Stimulated activated memory B cell treated with anti-CD40 and anti-IgM and Interleukin-4, amounts not matched to agents 10 μg/mL and 1 μg/mL and 100 μg/mL, for 72 hours (primary cell): ENCODE data around the gene AFAP1L1.

Experiments used
- ATAC-seq: fragments of 150-1000 bp; cut with Tn5 transposase; 2 replicates; pipeline ENCODE4 v1.10.0; 2021
- H3K27ac Mint-ChIP-seq: one replicate; pipeline ENCODE4 v1.8.0; 2022; ENCODE audit warnings: mild to moderate bottlenecking, mixed read lengths
- H3K27me3 Mint-ChIP-seq: one replicate; pipeline ENCODE4 v1.8.0; 2022; ENCODE audit warnings: mixed read lengths
- H3K36me3 Mint-ChIP-seq: one replicate; pipeline ENCODE4 v1.8.0; 2022; ENCODE audit warnings: mixed read lengths
- H3K4me1 Mint-ChIP-seq: one replicate; pipeline ENCODE4 v1.8.0; 2022; ENCODE audit warnings: mixed read lengths
- H3K4me3 Mint-ChIP-seq: one replicate; pipeline ENCODE4 v1.8.0; 2022; ENCODE audit warnings: mild to moderate bottlenecking, moderate library complexity, mixed read lengths
- H3K9me3 Mint-ChIP-seq: one replicate; pipeline ENCODE4 v1.8.0; 2022; ENCODE audit warnings: mixed read lengths

AFAP1L1 gene

DNA sequence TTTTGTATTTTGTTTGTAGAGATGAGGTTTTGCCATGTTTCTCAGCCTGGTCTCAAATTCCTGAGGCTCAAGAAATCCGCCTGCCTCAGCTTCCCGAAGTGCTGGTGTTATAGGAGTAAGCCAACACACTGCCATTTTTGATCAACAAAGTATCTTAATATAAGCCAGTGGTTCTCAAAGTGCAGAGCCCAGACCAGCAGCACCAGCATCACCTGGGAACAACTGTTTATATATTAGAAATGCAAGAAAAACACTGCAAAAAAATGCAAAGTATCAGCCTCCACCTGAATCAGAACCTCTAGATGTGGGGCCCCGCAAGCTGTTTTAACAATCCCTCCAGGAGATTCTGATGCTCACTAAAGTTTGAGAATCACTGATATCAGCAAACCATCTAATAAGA is 101.3 kb downstream of the AFAP1L1 start:
- H3K27me3 Mint-ChIP-seq, result no peaks in the 10 kb centered on the region
- no peak overlapping the region for H3K4me3 Mint-ChIP-seq
- no peak for ATAC-seq
- H3K36me3 Mint-ChIP-seq, result peaks cover 6% of the 10 kb centered on the region
- H3K9me3 Mint-ChIP-seq, result no peaks in the 10 kb centered on the region
- H3K4me1 Mint-ChIP-seq, result peaks cover 5% of the 10 kb centered on the region
- H3K27ac Mint-ChIP-seq, result no peak overlapping the region

- no peak overlapping the region for H3K4me3 Mint-ChIP-seq
- H3K4me1 Mint-ChIP-seq, result no peaks in the 10 kb centered on the region
- ATAC-seq, result no peak
- H3K9me3 Mint-ChIP-seq, result no peaks in the 10 kb centered on the region
- no peak overlapping the region for H3K27ac Mint-ChIP-seq
- no peaks in the 10 kb centered on the region for H3K36me3 Mint-ChIP-seq
- no peaks in the 10 kb centered on the region for H3K27me3 Mint-ChIP-seq
Observed at GRCh38 chr5:149374303-149374702, 102.6 kb downstream of the AFAP1L1 start.

DNA sequence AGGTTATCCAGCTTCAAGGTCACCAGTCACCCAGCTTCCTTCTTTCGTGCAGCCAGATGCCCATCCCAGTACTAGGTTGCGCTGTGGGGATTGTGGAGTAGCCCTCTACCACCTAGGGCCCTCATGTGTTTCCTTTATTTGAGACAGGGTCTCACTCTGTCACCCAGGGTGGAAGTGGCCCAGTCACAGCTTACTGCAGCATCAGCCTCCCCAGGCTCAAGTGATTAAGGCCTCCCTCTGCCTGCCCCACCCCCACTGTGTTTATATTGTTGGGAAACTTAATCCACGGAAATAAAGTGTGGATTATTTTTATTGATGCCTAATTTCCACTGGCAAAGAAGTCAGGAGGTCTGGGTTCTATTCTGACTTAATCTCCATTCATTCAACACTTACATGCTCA is 103.1 kb downstream of the AFAP1L1 start:
- no peak for ATAC-seq
- H3K27ac Mint-ChIP-seq, result no peak overlapping the region
- H3K27me3 Mint-ChIP-seq, result no peaks in the 10 kb centered on the region
- H3K9me3 Mint-ChIP-seq, result no peaks in the 10 kb centered on the region
- no peaks in the 10 kb centered on the region for H3K4me1 Mint-ChIP-seq
- no peaks in the 10 kb centered on the region for H3K36me3 Mint-ChIP-seq
- H3K4me3 Mint-ChIP-seq, result no peak overlapping the region

- ATAC-seq, result no peak
- Mint-ChIP-seq H3K9me3 (no peaks in the 10 kb centered on the region), H3K27ac (no peak overlapping the region), H3K36me3 (no peaks in the 10 kb centered on the region), H3K4me3 (no peak overlapping the region), H3K4me1 (no peaks in the 10 kb centered on the region), H3K27me3 (no peaks in the 10 kb centered on the region)
Observed at GRCh38 chr5:149375434-149375833, 103.8 kb downstream of the AFAP1L1 start.

- no peaks in the 10 kb centered on the region for H3K27me3 Mint-ChIP-seq
- no peaks in the 10 kb centered on the region for H3K9me3 Mint-ChIP-seq
- no peaks in the 10 kb centered on the region for H3K4me1 Mint-ChIP-seq
- ATAC-seq, result no peak
- no peak overlapping the region for H3K27ac Mint-ChIP-seq
- H3K36me3 Mint-ChIP-seq, result no peaks in the 10 kb centered on the region
- H3K4me3 Mint-ChIP-seq, result no peak overlapping the region
Observed at GRCh38 chr5:149376104-149376503, 104.4 kb downstream of the AFAP1L1 start.

DNA sequence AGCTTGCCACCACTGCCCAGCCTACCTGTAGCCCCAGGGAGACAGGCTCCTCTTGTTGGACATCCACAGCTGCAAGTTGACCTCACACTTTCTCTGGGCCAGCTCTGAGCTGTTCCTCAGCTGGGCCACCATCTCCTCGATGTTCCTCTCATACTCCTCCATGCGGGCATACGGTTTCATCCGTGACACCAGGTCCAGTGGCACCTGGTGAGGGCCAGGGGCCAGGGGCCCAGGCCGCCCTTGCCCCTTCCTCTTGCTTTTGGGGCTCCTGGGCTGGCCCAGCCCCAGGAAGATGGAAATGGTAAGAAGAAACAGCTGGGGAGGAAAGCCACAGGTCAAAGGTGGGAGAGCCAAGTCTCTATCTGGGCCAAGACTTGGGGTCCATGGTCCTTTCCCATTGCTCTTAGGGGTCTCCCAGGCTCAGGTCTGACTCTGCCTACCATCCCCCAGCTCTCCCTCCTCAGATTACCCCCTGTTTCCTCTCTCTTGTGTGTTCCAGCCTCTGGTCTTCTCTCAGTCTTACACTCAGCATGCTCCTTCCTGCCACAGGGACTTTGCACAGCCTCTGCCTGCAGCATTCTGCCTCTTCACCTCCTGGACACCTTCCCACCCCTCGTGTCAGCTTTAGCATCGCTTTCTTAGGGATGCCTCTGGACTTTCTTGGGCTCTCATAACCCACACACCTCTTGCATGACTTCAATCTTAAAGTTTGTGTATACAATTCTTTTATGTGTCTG is 105.2 kb downstream of the AFAP1L1 start:
- Mint-ChIP-seq H3K4me3 (no peak overlapping the region), H3K27me3 (no peaks in the 10 kb centered on the region), H3K36me3 (no peaks in the 10 kb centered on the region), H3K9me3 (no peaks in the 10 kb centered on the region), H3K4me1 (peaks cover 5% of the 10 kb centered on the region), H3K27ac (no peak overlapping the region)
- ATAC-seq, result no peak

- H3K4me3 Mint-ChIP-seq, result no peak overlapping the region
- H3K27ac Mint-ChIP-seq, result no peak overlapping the region
- H3K9me3 Mint-ChIP-seq, result no peaks in the 10 kb centered on the region
- H3K4me1 Mint-ChIP-seq, result peaks cover 8% of the 10 kb centered on the region
- H3K27me3 Mint-ChIP-seq, result no peaks in the 10 kb centered on the region
- no peaks in the 10 kb centered on the region for H3K36me3 Mint-ChIP-seq
- ATAC-seq, result no peak
Observed at GRCh38 chr5:149378241-149378820, 106.7 kb downstream of the AFAP1L1 start.

GRCh38 chr5:149379177-149379761 is 107.6 kb downstream of the AFAP1L1 start, which contains the start of gene IL17B:
Gene IL17B, minus strand, starts transcription at chr5:149379292. Its CDS starts 67 bp downstream, at chr5:149379225.
- Mint-ChIP-seq H3K4me1 (peaks cover 8% of the 10 kb centered on the region), H3K27ac (no peak within 1 kb of the TSS), H3K27me3 (no peaks in the 10 kb centered on the region), H3K36me3 (no peaks in the 10 kb centered on the region), H3K4me3 (no peak within 1 kb of the TSS), H3K9me3 (no peaks in the 10 kb centered on the region)
- ATAC-seq, result no peak

- no peak overlapping the region for H3K4me3 Mint-ChIP-seq
- no peaks in the 10 kb centered on the region for H3K27me3 Mint-ChIP-seq
- ATAC-seq, result no peak
- H3K9me3 Mint-ChIP-seq, result no peaks in the 10 kb centered on the region
- H3K36me3 Mint-ChIP-seq, result no peaks in the 10 kb centered on the region
- H3K4me1 Mint-ChIP-seq, result peaks cover 8% of the 10 kb centered on the region
- no peak overlapping the region for H3K27ac Mint-ChIP-seq
Observed at GRCh38 chr5:149379818-149380374, 108.2 kb downstream of the AFAP1L1 start.

DNA sequence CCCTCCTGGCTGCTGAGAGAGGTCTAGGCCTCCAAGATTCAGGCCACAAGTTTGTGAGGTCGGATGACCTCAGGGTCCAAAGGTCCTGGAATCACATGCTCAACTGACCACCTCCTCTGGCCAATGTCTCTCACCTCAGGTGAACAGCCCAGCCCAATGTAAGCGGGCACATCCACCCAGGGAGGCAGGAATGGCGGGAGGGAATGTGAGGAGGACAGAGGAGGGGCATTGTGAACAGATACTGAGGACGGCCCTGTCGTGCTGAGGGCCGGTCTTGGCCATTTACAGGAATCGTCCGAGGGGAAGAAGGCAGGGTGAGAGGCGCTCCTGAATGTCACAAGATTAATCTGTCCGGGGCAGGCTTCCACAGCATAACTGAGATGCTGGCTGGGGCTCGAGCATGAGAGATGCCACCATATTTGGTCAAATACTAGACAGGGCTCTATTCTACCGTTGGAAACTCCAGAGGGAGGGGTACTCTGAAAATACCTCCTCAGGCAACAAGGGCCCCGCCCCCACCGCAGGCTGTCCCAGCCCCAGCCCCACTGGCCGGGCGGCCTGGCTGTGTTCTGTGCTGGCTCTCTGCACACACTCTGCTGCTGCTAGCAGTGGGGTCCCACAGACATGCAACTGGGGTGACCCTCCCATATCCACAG is 108.9 kb downstream of the AFAP1L1 start:
- Mint-ChIP-seq H3K9me3 (no peaks in the 10 kb centered on the region), H3K4me1 (peaks cover 8% of the 10 kb centered on the region), H3K4me3 (no peak overlapping the region), H3K27me3 (no peaks in the 10 kb centered on the region), H3K27ac (no peak overlapping the region), H3K36me3 (no peaks in the 10 kb centered on the region)
- no peak for ATAC-seq

GRCh38 chr5:149381261-149381985 is 109.8 kb downstream of the AFAP1L1 start:
- H3K27ac Mint-ChIP-seq, result no peak overlapping the region

GRCh38 chr5:149381986-149382338 is 110.3 kb downstream of the AFAP1L1 start:
- ATAC-seq, result peak; percentile 69
- Mint-ChIP-seq H3K9me3 (no peaks in the 10 kb centered on the region), H3K36me3 (no peaks in the 10 kb centered on the region), H3K4me3 (no peak overlapping the region), H3K27me3 (no peaks in the 10 kb centered on the region), H3K4me1 (peaks cover 8% of the 10 kb centered on the region), H3K27ac (no peak overlapping the region)

More at GRCh38 chr5:149381261-149381985, 109.8 kb downstream of the AFAP1L1 start:
- Mint-ChIP-seq H3K4me3 (no peak overlapping the region), H3K9me3 (no peaks in the 10 kb centered on the region), H3K4me1 (peaks cover 8% of the 10 kb centered on the region), H3K36me3 (no peaks in the 10 kb centered on the region), H3K27me3 (no peaks in the 10 kb centered on the region)
- ATAC-seq, result no peak

GRCh38 chr5:149382517-149383220 is 111.0 kb downstream of the AFAP1L1 start:
- H3K4me3 Mint-ChIP-seq, result no peak overlapping the region
- no peaks in the 10 kb centered on the region for H3K36me3 Mint-ChIP-seq
- H3K9me3 Mint-ChIP-seq, result no peaks in the 10 kb centered on the region
- peaks cover 8% of the 10 kb centered on the region for H3K4me1 Mint-ChIP-seq
- no peaks in the 10 kb centered on the region for H3K27me3 Mint-ChIP-seq
- ATAC-seq, result no peak
- H3K27ac Mint-ChIP-seq, result no peak overlapping the region

GRCh38 chr5:149383399-149383798 is 111.7 kb downstream of the AFAP1L1 start:
- H3K9me3 Mint-ChIP-seq, result no peaks in the 10 kb centered on the region
- ATAC-seq, result no peak
- H3K27me3 Mint-ChIP-seq, result no peaks in the 10 kb centered on the region

More at GRCh38 chr5:149383399-149383798, 111.7 kb downstream of the AFAP1L1 start:
- no peaks in the 10 kb centered on the region for H3K36me3 Mint-ChIP-seq
- H3K4me1 Mint-ChIP-seq, result peaks cover 8% of the 10 kb centered on the region
- no peak overlapping the region for H3K4me3 Mint-ChIP-seq
- H3K27ac Mint-ChIP-seq, result no peak overlapping the region
